ENCODE results near the gene ZDHHC14. TPM values are rescaled to one million over a fixed set of nuclear protein-coding genes. Genes with fewer than 3 reads are reported as not detected.

ZDHHC14 gene
- total RNA-seq, 1 experiment from 2014 or later = 4.9 TPM

DNA sequence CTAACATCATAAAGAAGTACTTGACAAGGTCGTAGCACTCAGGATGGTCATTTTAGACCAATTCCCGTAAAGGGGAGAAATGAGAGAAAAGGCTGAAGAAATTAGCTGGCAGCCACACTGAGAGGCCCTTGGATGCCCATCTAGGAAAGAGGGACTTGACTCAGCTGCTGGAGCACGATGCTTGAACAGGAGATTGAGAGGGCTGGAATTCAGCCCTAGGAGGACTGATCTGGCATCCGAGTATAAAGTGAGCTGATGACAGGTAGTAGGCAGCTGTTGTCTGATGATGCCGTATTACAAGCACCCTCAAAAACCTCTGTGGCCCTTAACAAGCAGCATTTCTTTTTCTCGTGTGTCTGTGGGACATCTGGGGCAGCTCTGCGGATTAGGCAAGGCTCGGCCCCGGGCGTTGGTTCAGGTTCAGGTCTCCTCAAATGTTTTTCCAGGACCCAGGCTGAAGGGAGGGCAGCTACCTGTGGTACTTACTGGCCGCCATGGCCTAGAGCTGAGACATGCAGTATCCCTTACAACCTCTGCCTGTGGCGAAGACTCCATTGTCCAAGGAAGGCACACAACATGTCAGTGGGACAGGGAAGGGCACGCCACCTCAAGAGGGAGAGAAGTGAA is 222.4 kb downstream of the ZDHHC14 start:
- no peak overlapping the region for H3K9ac ChIP-seq (ENCODE audit: low read length)
- no peaks in the 10 kb centered on the region for H3K36me3 ChIP-seq (ENCODE audit: low read depth, low read length)
- CTCF ChIA-PET = no interaction called here
- no peaks in the 10 kb centered on the region for H3K9me3 ChIP-seq (ENCODE audit: low read length)
- H3K79me2 ChIP-seq (ENCODE audit: low read length) = no peaks in the 10 kb centered on the region
- intact Hi-C loops (cut with micrococcal nuclease) = no loop called here
- no peaks in the 10 kb centered on the region for H3K27me3 ChIP-seq (ENCODE audit: low read length)
- no peak overlapping the region for H3K4me3 ChIP-seq (ENCODE audit: low read length)
- BruUV-seq (replicated peaks) = no TSS peak
- no peak overlapping the region for H3K27ac ChIP-seq (ENCODE audit: low read length)
- no peaks in the 10 kb centered on the region for H3K9me2 ChIP-seq (replicated peaks; ENCODE audit: low read length)
- TF ChIP-seq, protein P1, sequence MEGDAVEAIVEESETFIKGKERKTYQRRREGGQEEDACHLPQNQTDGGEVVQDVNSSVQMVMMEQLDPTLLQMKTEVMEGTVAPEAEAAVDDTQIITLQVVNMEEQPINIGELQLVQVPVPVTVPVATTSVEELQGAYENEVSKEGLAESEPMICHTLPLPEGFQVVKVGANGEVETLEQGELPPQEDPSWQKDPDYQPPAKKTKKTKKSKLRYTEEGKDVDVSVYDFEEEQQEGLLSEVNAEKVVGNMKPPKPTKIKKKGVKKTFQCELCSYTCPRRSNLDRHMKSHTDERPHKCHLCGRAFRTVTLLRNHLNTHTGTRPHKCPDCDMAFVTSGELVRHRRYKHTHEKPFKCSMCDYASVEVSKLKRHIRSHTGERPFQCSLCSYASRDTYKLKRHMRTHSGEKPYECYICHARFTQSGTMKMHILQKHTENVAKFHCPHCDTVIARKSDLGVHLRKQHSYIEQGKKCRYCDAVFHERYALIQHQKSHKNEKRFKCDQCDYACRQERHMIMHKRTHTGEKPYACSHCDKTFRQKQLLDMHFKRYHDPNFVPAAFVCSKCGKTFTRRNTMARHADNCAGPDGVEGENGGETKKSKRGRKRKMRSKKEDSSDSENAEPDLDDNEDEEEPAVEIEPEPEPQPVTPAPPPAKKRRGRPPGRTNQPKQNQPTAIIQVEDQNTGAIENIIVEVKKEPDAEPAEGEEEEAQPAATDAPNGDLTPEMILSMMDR (conservative IDR thresholded peaks at IDR 0.05; ENCODE audit: low read depth, low read length) = no peak
- TF ChIP-seq EZH2phosphoT487 (IDR thresholded peaks at IDR 0.05; ENCODE audit: borderline replicate concordance, low read length) (no peak), EZH2 (IDR thresholded peaks at IDR 0.05; ENCODE audit: low read length, unreplicated experiment) (no peak)
- H3K4me1 ChIP-seq (ENCODE audit: insufficient read depth, low read length) = no peaks in the 10 kb centered on the region
- no peaks in the 10 kb centered on the region for H3F3A ChIP-seq (ENCODE audit: low read length, unreplicated experiment)
- DNase-seq = no peak
- POLR2A ChIA-PET (ENCODE audit: unreplicated experiment) = no interaction called here
- H3K4me2 ChIP-seq (ENCODE audit: low read length) = no peak overlapping the region
- no peak overlapping the region for H2AFZ ChIP-seq (ENCODE audit: low read length)
- no peaks in the 10 kb centered on the region for H4K20me1 ChIP-seq (ENCODE audit: low read length)
- no peak for ATAC-seq

DNA sequence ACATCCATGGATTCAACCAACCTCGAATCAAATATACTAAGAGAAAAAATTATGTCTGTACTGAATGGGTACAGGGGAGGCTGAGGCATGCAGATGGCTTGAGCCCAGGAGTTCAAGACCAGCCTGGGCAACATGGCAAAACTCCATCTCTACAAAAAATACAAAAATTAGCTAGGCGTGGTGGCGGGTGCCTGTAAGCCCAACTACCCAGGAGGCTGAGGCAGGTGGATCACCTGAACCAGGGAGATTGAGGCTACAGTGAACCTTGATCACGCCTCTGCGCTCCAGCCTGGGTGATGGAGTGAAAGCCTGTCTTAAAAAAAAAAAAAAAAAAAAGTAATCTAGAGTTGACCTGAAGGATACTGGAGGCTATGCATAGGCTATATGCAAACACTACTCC is 223.0 kb downstream of the ZDHHC14 start:
- BruUV-seq (replicated peaks) = no TSS peak
- no peak overlapping the region for H3K4me2 ChIP-seq (ENCODE audit: low read length)
- no peaks in the 10 kb centered on the region for H3F3A ChIP-seq (ENCODE audit: low read length, unreplicated experiment)
- no peak for ATAC-seq
- intact Hi-C loops (cut with micrococcal nuclease) = no loop called here
- H3K27ac ChIP-seq (ENCODE audit: low read length) = no peak overlapping the region
- POLR2A ChIA-PET (ENCODE audit: unreplicated experiment) = no interaction called here
- no peak for DNase-seq
- no peak overlapping the region for H2AFZ ChIP-seq (ENCODE audit: low read length)
- H3K9me2 ChIP-seq (replicated peaks; ENCODE audit: low read length) = no peaks in the 10 kb centered on the region
- H3K79me2 ChIP-seq (ENCODE audit: low read length) = no peaks in the 10 kb centered on the region
- H4K20me1 ChIP-seq (ENCODE audit: low read length) = no peaks in the 10 kb centered on the region
- H3K36me3 ChIP-seq (ENCODE audit: low read depth, low read length) = no peaks in the 10 kb centered on the region
- TF ChIP-seq EZH2phosphoT487 (IDR thresholded peaks at IDR 0.05; ENCODE audit: borderline replicate concordance, low read length) = no peak
- TF ChIP-seq, protein P1 (conservative IDR thresholded peaks at IDR 0.05; ENCODE audit: low read depth, low read length) = no peak
- TF ChIP-seq EZH2 (IDR thresholded peaks at IDR 0.05; ENCODE audit: low read length, unreplicated experiment) = no peak
- no peaks in the 10 kb centered on the region for H3K27me3 ChIP-seq (ENCODE audit: low read length)
- no peaks in the 10 kb centered on the region for H3K4me1 ChIP-seq (ENCODE audit: insufficient read depth, low read length)
- no peaks in the 10 kb centered on the region for H3K9me3 ChIP-seq (ENCODE audit: low read length)
- CTCF ChIA-PET = no interaction called here
- H3K9ac ChIP-seq (ENCODE audit: low read length) = no peak overlapping the region
- H3K4me3 ChIP-seq (ENCODE audit: low read length) = no peak overlapping the region

GRCh38 chr6:157604816-157605215 is 223.8 kb downstream of the ZDHHC14 start:
- H4K20me1 ChIP-seq (ENCODE audit: low read length) = no peaks in the 10 kb centered on the region
- intact Hi-C loops (cut with micrococcal nuclease) = no loop called here
- no peak overlapping the region for H3K27ac ChIP-seq (ENCODE audit: low read length)
- no peak overlapping the region for H3K4me3 ChIP-seq (ENCODE audit: low read length)
- no peak overlapping the region for H2AFZ ChIP-seq (ENCODE audit: low read length)
- H3K9me2 ChIP-seq (replicated peaks; ENCODE audit: low read length) = no peaks in the 10 kb centered on the region
- no peaks in the 10 kb centered on the region for H3K27me3 ChIP-seq (ENCODE audit: low read length)
- H3K9me3 ChIP-seq (ENCODE audit: low read length) = no peaks in the 10 kb centered on the region
- no peaks in the 10 kb centered on the region for H3K4me1 ChIP-seq (ENCODE audit: insufficient read depth, low read length)
- DNase-seq (no peak), ATAC-seq (no peak)
- H3F3A ChIP-seq (ENCODE audit: low read length, unreplicated experiment) = no peaks in the 10 kb centered on the region
- ChIA-PET CTCF (interaction anchor here (0.6 kb wide), 1 partner anchor 282 kb away, joined by 3 read pairs; no protein-coding TSS in a partner anchor), POLR2A (ENCODE audit: unreplicated experiment) (no interaction called here)
- no peaks in the 10 kb centered on the region for H3K79me2 ChIP-seq (ENCODE audit: low read length)
- no peak overlapping the region for H3K9ac ChIP-seq (ENCODE audit: low read length)
- no TSS peak for BruUV-seq (replicated peaks)
- TF ChIP-seq EZH2 (IDR thresholded peaks at IDR 0.05; ENCODE audit: low read length, unreplicated experiment) (no peak), EZH2phosphoT487 (IDR thresholded peaks at IDR 0.05; ENCODE audit: borderline replicate concordance, low read length) (no peak)
- TF ChIP-seq, protein P1 (conservative IDR thresholded peaks at IDR 0.05; ENCODE audit: low read depth, low read length) = no peak
- no peak overlapping the region for H3K4me2 ChIP-seq (ENCODE audit: low read length)
- no peaks in the 10 kb centered on the region for H3K36me3 ChIP-seq (ENCODE audit: low read depth, low read length)

Data from PC-3 (cell line).